ENCODE data around the gene ATP9B.

GRCh38 chr18:79371561-79372121, 302.4 kb downstream of the ATP9B start:
- TF ChIP-seq POLR2A (IDR thresholded peaks at IDR 0.05; ENCODE audit: borderline replicate concordance, extremely low read depth, insufficient read depth, insufficient read length) = no peak
- no peak for TF ChIP-seq POLR2AphosphoS5 (IDR thresholded peaks at IDR 0.05; ENCODE audit: low read depth, low read length)
- no peak for TF ChIP-seq CTCF (IDR thresholded peaks at IDR 0.05 in 2 of 3, conservative IDR thresholded peaks at IDR 0.05 in 1 of 3; ENCODE audit: borderline replicate concordance in 1 of 3, insufficient read depth in 1 of 3, low read depth in 2 of 3, low read length in 2 of 3)
- TF ChIP-seq ELF1 (IDR thresholded peaks at IDR 0.05; ENCODE audit: borderline replicate concordance, low read depth) = no peak
- TF ChIP-seq REST (IDR thresholded peaks at IDR 0.05; ENCODE audit: low read depth) = no peak

Measured in HCT116 (cell line).